NB4 (cell line): ENCODE data around the gene ZNF516.

ENCODE experiments used
- DNase-seq: peaks from one replicate; pipeline ENCODE4 v3.0.0; 2010; ENCODE audit warnings: low read depth
- H3K4me3 ChIP-seq: one replicate; pipeline ENCODE4 v1.5.1; 2011; ENCODE audit warnings: mild to moderate bottlenecking, low read depth, low read length, moderate library complexity
- CTCF ChIP-seq: IDR thresholded peaks from one replicate; pipeline ENCODE4 v1.5.1; 2012; ENCODE audit warnings: low read depth, low read length
- MAX ChIP-seq: IDR thresholded peaks from 2 replicates; pipeline ENCODE4 v1.6.1; 2011; ENCODE audit warnings: low read depth, low read length
- MYC ChIP-seq: IDR thresholded peaks from 2 replicates; pipeline ENCODE4 v1.6.1; 2011; ENCODE audit warnings: low read depth, low read length
- POLR2A ChIP-seq: IDR thresholded peaks from 2 replicates; pipeline ENCODE4 v1.6.1; 2011; ENCODE audit warnings: mild to moderate bottlenecking; ENCODE audit not compliant: insufficient read length; ENCODE audit errors: extremely low read depth

ZNF516 gene

GRCh38 chr18:76370201-76370600 is 124.8 kb downstream of the ZNF516 start:
- H3K4me3 ChIP-seq: no peak overlapping the region
- TF ChIP-seq POLR2A: no peak
- no peak for TF ChIP-seq MYC
- TF ChIP-seq CTCF: no peak
- no peak for TF ChIP-seq MAX
- DNase-seq: no peak

GRCh38 chr18:76369791-76370190 is 125.3 kb downstream of the ZNF516 start:
- no peak overlapping the region for H3K4me3 ChIP-seq
- no peak for DNase-seq
- TF ChIP-seq MAX (no peak), CTCF (no peak), POLR2A (no peak)

- no peak for DNase-seq
- no peak for TF ChIP-seq MAX
- H3K4me3 ChIP-seq: no peak overlapping the region
These were observed 126.1 kb downstream of the ZNF516 start for GRCh38 chr18:76368976-76369375.

- DNase-seq: no peak
- H3K4me3 ChIP-seq: no peak overlapping the region
- no peak for TF ChIP-seq POLR2A
- no peak for TF ChIP-seq CTCF
- no peak for TF ChIP-seq MYC
- TF ChIP-seq MAX: no peak
These were observed 126.8 kb downstream of the ZNF516 start for GRCh38 chr18:76368271-76368670.

GRCh38 chr18:76367168-76368125 is 127.6 kb downstream of the ZNF516 start:
- TF ChIP-seq CTCF (no peak), MAX (no peak), POLR2A (no peak), MYC (no peak)
- H3K4me3 ChIP-seq: no peak overlapping the region
- DNase-seq: no peak

GRCh38 chr18:76365561-76365960 is 129.5 kb downstream of the ZNF516 start:
- TF ChIP-seq MAX: no peak
- no peak for TF ChIP-seq CTCF
- no peak for TF ChIP-seq MYC
- no peak for TF ChIP-seq POLR2A
- DNase-seq: no peak

More at GRCh38 chr18:76365561-76365960, 129.5 kb downstream of the ZNF516 start:
- H3K4me3 ChIP-seq: no peak overlapping the region
